TTC549 (cell line): ENCODE measurements around the gene CEACAM7.

Experiments used
- FAIRE-seq: peaks from 2 replicates; lab custom pipeline; 2012; peaks lifted over from hg19 to GRCh38; lab: Jason Lieb, UNC

Gene CEACAM7

GRCh38 chr19:41700381-41701195 is 12.5 kb upstream of the CEACAM7 start:
- FAIRE-seq: no peak

- no peak for FAIRE-seq
Observed at GRCh38 chr19:41699968-41700323, 11.9 kb upstream of the CEACAM7 start.

GRCh38 chr19:41699231-41699967 is 11.3 kb upstream of the CEACAM7 start:
- FAIRE-seq: no peak

GRCh38 chr19:41698746-41699230 is 10.7 kb upstream of the CEACAM7 start:
- FAIRE-seq: no peak

GRCh38 chr19:41697198-41697855 is 9.3 kb upstream of the CEACAM7 start:
- FAIRE-seq: no peak

- FAIRE-seq: no peak
Observed at GRCh38 chr19:41696402-41697197, 8.5 kb upstream of the CEACAM7 start.

- no peak for FAIRE-seq
Observed at GRCh38 chr19:41695745-41696144, 7.7 kb upstream of the CEACAM7 start.

- no peak for FAIRE-seq
Observed at GRCh38 chr19:41694831-41695635, 7.0 kb upstream of the CEACAM7 start.

GRCh38 chr19:41694196-41694595 is 6.1 kb upstream of the CEACAM7 start:
- FAIRE-seq: no peak

GRCh38 chr19:41691268-41691970 is 3.3 kb upstream of the CEACAM7 start:
- no peak for FAIRE-seq

GRCh38 chr19:41690801-41691065 is 2.7 kb upstream of the CEACAM7 start:
- FAIRE-seq: no peak

GRCh38 chr19:41689993-41690800 is 2.1 kb upstream of the CEACAM7 start:
- no peak for FAIRE-seq

- no peak for FAIRE-seq
Observed at GRCh38 chr19:41688687-41689086, 617 bp upstream of the CEACAM7 start.

GRCh38 chr19:41687419-41687818 is 651 bp downstream of the CEACAM7 start:
- FAIRE-seq: no peak

- FAIRE-seq: no peak
Observed at GRCh38 chr19:41682437-41682836, 5.6 kb downstream of the CEACAM7 start.

- FAIRE-seq: no peak
Observed at GRCh38 chr19:41671486-41671885, 16.6 kb downstream of the CEACAM7 start.

GRCh38 chr19:41670755-41671154 is 17.3 kb downstream of the CEACAM7 start:
- no peak for FAIRE-seq

- no peak for FAIRE-seq
Observed at GRCh38 chr19:41668315-41668714, 19.8 kb downstream of the CEACAM7 start.

GRCh38 chr19:41666075-41666474 is 22.0 kb downstream of the CEACAM7 start:
- no peak for FAIRE-seq

GRCh38 chr19:41657157-41657556 is 30.9 kb downstream of the CEACAM7 start:
- no peak for FAIRE-seq
